ENCODE results near the gene IPPK.

DNA sequence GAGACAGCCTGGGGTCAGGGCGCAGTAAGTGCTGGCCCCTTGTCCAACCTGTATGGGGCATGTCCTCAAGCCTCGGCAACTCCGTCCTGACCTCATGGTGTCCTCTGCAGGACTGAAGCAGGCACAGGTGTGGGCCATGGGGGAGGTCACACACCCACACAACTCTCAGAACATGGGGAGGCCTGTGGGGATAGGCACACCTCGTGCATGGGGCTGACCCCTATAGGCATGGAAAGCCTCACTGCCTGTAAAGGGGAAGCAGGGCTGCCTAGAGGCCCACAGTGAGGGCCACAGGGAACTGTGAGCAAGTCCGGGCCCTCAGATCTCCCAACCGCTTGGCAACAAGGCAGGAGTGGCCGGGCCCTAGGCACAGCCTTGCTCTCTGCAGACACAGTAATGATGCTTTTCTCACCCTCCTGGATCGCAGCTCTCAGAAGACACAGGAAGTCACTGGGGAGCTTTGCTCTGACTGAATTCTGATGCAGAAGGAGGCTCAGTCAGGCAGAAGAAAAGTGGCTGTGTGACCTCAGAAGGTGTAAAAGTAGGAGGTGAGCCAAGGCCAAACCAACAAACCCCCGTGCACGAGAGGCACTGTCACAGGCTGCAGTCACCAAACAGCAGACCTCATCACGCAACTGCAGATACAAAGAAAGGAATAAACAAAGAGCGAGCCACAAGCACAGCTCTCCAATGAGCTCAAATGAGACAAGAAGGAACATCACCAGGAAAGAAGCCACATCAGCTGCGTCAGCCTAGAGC is 5.4 kb downstream of the IPPK start:
- no peak for TF ChIP-seq POLR2A (IDR thresholded peaks at IDR 0.05)
- TF ChIP-seq, protein P1, sequence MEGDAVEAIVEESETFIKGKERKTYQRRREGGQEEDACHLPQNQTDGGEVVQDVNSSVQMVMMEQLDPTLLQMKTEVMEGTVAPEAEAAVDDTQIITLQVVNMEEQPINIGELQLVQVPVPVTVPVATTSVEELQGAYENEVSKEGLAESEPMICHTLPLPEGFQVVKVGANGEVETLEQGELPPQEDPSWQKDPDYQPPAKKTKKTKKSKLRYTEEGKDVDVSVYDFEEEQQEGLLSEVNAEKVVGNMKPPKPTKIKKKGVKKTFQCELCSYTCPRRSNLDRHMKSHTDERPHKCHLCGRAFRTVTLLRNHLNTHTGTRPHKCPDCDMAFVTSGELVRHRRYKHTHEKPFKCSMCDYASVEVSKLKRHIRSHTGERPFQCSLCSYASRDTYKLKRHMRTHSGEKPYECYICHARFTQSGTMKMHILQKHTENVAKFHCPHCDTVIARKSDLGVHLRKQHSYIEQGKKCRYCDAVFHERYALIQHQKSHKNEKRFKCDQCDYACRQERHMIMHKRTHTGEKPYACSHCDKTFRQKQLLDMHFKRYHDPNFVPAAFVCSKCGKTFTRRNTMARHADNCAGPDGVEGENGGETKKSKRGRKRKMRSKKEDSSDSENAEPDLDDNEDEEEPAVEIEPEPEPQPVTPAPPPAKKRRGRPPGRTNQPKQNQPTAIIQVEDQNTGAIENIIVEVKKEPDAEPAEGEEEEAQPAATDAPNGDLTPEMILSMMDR (IDR thresholded peaks at IDR 0.05 in 8 of 11, conservative IDR thresholded peaks at IDR 0.05 in 3 of 11), result no peak
- TF ChIP-seq POLR2AphosphoS5 (IDR thresholded peaks at IDR 0.05), result peak in 2 of 3 donors; percentile 7 to 8
